HG03060 (cell line): ENCODE data around the gene EPHB3.
"Not testable (repeated sequence)": the region's sequence is repeated elsewhere in the genome, so short reads cannot be mapped to it uniquely, and the experiment has no call there.

Experiments used
- ATAC-seq: cut with Tn5 transposase; IDR thresholded peaks from one replicate; pipeline ENCODE4 v1.9.1; 2021; ENCODE audit warnings: low read depth, moderate number of reproducible peaks; ENCODE audit not compliant: unreplicated experiment

Gene EPHB3

DNA sequence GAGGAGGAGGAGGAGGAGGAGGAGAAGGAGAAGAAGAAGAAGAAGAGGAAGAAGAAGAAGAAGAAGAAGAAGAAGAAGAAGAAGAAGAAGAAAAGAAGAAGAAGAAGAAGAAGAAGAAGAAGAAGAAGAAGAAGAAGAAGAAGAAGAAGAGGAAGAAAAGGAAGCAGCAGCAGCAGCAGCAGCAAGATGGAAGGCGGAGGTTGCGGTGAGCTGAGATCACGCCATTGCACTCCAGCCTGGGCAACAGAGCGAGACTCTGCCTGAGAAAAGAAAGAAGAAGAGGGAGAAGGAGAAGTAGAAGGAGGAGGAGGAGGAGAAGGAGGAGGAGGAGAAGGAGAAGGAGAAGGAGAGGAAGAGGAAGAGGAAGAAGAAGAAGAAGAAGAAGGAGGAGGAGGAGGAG, 55.7 kb downstream of the EPHB3 start:
- ATAC-seq: not testable (repeated sequence)

DNA sequence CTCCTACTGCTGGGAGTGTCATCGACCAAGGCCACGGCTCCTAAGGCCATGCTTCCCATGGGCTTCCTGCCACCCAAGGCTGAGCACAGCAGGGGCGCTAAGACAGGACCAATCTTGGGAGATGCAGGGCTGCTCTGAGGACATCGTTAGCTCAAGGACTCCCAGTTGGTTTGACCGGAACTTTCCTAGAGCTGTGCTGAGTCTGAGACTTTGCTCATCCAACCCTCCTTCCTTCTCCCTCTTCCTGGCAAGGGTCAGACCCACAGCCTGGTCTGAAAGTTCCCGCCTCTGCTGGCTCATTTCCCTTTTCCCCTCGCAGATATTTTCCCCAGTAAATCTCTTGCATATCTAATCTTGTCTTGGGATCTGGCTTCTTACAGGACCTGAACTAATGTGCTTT, 57.2 kb downstream of the EPHB3 start:
- ATAC-seq: no peak

DNA sequence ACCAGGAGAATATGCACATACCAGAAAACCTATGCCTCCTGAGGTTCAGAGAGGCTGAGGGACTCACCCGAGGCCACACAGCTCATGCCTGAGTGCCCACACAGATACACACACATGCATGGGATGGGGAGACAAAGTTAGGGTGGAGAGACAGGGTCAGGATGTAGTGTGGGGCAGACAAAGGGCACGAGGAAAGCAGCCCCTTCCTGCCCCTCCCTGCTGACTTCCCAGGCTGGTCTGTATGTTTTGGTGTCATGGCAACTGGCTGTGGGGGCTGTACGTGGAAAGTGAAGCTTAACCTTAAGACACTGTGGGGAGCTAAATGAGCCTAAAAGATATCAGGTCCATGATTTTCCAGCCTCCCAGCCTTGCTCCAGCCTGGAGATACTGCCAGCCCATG, 57.8 kb downstream of the EPHB3 start:
- no peak for ATAC-seq

DNA sequence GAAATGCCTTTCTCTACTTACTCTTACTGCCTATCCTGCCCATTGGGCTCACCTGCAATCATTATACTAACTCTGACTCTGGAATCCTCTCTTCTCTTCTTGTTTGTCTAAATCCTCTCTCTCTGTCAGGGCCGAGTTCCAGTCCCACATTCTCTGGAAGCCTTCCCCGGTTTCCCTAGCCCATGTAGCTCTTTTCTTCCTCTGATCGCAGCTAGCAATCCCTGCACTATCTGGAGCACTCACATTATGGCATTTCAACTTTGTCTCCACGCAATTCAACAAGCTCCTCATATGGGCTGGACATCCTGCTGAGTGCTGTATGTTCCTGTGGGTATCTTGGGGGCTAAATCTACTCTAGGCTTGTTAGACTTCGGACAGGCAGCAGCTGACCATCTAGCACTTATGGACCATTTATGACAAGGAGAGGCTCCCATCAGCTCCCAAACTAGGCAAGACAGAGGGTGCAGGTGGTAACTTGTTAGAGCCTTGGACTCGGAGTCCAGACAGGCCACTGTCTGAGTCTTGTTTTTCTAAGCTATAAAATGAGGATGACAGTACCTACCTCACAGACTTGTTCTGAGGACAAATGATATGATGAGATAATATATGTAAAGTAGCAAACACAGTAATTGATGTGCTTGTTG, 58.3 kb downstream of the EPHB3 start:
- ATAC-seq: no peak

GRCh38 chr3:184620475-184621119, 59.0 kb downstream of the EPHB3 start:
- ATAC-seq: no peak

DNA sequence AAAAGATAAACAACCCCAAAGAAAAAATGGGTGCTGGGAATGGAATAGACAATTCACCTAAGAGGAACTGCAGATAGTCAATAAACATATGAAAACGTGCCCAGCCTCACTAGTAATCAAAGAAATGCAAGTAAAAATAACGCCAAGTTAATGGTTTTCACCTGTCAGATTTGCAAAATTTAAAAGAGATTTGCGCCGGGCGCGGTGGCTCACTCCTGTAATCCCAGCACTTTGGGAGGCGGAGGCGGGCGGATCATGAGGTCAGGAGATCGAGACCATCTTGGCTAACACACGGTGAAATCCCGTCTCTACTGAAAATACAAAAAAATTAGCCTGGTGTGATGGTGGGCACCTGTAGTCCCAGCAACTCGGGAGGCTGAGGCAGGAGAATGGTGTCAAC, 60.6 kb downstream of the EPHB3 start:
- ATAC-seq: not testable (repeated sequence)

GRCh38 chr3:184626923-184627322, 65.3 kb downstream of the EPHB3 start:
- no peak for ATAC-seq

- ATAC-seq: no peak
These were observed 68.1 kb downstream of the EPHB3 start for GRCh38 chr3:184629555-184630160.

DNA sequence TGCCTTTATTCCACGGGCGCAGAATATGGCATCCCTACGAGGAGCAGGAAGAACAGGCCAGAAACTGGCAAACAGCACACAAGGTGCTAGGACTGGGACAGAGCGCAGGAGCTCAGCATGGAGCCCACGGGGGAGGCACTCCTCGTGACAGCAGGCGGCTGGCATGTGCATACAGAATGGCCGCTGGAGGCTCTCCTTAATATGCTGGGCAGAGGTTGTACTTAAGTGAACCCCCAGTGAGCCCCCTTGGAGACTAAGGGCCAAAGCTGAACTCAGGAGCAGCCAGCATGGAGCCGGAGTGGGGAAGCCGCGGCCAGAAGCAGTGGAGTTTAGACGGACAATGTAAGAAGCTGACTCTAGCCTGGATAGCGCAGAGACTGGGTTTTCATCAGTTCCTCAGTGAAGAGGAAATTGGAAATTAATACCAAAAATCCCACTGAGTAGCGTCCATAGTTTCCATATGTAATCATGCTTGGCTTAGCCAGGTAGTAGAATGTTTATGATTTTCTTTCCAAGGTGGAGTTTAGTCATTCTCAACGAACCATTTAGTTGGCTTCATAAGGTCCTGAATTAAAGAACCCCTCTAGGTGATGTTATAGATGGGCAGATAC, 69.4 kb downstream of the EPHB3 start:
- no peak for ATAC-seq

DNA sequence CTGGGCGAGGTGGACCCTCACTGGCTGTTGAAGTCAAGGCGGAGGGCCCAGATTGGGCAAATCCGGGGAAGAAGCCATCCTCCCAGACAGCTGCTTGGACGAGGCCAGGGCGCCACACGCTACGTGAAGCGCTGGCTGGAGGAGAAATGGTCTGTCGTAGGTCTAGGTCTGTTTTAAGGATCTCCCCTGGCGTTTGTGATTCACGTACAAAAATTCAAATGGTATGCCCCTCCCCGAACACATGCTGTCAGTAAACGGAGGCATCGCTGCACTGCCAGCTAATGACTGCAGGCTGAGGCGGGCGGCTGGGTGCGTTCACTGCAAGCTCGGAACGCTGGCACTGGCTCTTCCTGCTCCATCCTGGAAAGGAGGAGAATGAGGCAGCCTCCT, 69.9 kb downstream of the EPHB3 start:
- no peak for ATAC-seq
